Ovary (tissue), 3 donors: Measurements from ENCODE around the gene TSPYL4.

ENCODE experiments used
- EP300 ChIP-seq: sonication (generic); formaldehyde crosslinking; IDR thresholded peaks from one replicate; pipeline ENCODE4 v1.6.1; 2017; ENCODE audit warnings: antibody characterized with exemption
- POLR2A ChIP-seq: fragments of 450-650 bp; IDR thresholded peaks from one replicate; pipeline ENCODE4 v1.6.1; 2017; ENCODE audit warnings: antibody characterized with exemption, mild to moderate bottlenecking, moderate library complexity
- TF ChIP-seq, protein P1 (sequence below), 3 donors: fragments of 450-650 bp in 2 of 3; fragments of 200-600 bp in 1 of 3; IDR thresholded peaks; one replicate each; pipeline versions ENCODE4 v1.5.1 to v1.8.0; 2016 to 2022; ENCODE audit warnings: antibody characterized with exemption in 3 of 3, mild to moderate bottlenecking in 1 of 3
- donor health status: DM: no; HTN: no; CAD: no.

DNA sequence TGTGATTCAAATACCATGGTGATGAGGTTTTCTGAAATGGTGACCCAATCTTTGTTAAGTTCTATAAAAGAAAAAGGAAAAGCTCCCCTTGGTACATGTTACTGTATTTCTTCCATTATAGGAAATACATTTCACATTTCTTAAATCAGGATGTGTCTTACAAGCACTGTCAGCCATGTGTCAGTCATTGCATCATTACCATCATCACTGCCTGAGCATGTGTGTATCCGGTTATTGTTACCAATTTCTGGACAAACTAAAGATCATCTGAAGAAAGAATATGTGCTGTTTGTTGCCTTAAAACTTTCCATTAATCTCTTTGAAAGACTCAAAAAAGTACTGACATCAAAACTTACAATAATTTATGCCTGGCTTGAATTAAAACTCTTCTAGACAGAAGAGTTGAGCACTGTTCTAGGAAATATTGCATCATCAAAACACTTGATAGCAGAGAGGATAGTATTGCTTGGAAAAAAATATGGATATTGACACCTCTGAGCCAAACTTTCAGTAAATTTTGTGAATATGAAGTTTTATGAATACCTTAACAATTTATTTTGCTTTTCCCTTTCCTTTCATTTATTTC, 33.0 kb upstream of the TSPYL4 start:
- TF ChIP-seq, protein P1, sequence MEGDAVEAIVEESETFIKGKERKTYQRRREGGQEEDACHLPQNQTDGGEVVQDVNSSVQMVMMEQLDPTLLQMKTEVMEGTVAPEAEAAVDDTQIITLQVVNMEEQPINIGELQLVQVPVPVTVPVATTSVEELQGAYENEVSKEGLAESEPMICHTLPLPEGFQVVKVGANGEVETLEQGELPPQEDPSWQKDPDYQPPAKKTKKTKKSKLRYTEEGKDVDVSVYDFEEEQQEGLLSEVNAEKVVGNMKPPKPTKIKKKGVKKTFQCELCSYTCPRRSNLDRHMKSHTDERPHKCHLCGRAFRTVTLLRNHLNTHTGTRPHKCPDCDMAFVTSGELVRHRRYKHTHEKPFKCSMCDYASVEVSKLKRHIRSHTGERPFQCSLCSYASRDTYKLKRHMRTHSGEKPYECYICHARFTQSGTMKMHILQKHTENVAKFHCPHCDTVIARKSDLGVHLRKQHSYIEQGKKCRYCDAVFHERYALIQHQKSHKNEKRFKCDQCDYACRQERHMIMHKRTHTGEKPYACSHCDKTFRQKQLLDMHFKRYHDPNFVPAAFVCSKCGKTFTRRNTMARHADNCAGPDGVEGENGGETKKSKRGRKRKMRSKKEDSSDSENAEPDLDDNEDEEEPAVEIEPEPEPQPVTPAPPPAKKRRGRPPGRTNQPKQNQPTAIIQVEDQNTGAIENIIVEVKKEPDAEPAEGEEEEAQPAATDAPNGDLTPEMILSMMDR (IDR thresholded peaks at IDR 0.05): no peak
- no peak for TF ChIP-seq POLR2A
- no peak for TF ChIP-seq EP300
